Measurements from ENCODE around the gene OIT3.

DNA sequence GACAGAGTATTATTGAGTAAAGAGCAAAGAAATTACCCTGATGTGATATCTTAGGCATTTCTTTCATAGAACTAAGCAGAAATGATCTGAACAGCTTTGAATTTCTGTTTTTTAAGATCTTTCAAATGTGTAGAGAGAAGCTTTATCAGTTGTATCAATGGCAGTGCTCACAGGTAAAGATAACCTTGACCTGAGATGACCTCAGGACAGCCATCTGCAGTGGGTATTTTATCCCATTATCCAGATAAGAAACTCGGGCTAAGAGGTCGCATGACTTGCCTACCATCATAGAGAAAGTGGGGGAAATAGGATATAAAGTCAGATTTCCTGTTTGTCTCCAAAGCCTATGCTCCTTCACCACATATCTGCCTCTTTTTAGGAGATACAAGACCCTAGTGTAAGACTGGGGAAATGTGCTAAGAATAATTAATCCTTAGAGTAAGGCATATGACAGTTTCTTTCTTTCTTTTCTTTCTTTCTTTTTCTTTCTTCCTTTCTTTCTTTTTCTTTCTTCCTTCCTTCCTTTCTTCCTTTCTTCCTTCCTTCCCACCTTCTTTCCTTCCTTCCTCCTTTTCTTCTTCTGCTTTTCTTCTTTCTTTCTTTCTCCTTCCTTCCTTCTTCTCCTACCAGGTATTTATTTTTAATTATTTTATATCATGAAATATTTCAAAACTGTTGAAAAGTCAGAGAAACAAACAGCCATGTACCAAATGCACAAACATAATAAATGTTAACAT lies 50.1 kb downstream of the OIT3 start:
- TF ChIP-seq, protein P1, sequence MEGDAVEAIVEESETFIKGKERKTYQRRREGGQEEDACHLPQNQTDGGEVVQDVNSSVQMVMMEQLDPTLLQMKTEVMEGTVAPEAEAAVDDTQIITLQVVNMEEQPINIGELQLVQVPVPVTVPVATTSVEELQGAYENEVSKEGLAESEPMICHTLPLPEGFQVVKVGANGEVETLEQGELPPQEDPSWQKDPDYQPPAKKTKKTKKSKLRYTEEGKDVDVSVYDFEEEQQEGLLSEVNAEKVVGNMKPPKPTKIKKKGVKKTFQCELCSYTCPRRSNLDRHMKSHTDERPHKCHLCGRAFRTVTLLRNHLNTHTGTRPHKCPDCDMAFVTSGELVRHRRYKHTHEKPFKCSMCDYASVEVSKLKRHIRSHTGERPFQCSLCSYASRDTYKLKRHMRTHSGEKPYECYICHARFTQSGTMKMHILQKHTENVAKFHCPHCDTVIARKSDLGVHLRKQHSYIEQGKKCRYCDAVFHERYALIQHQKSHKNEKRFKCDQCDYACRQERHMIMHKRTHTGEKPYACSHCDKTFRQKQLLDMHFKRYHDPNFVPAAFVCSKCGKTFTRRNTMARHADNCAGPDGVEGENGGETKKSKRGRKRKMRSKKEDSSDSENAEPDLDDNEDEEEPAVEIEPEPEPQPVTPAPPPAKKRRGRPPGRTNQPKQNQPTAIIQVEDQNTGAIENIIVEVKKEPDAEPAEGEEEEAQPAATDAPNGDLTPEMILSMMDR (IDR thresholded peaks at IDR 0.05), result no peak
- no peak for TF ChIP-seq POLR2AphosphoS5 (IDR thresholded peaks at IDR 0.05; ENCODE audit: low read depth, low read length)
- TF ChIP-seq, protein P2, sequence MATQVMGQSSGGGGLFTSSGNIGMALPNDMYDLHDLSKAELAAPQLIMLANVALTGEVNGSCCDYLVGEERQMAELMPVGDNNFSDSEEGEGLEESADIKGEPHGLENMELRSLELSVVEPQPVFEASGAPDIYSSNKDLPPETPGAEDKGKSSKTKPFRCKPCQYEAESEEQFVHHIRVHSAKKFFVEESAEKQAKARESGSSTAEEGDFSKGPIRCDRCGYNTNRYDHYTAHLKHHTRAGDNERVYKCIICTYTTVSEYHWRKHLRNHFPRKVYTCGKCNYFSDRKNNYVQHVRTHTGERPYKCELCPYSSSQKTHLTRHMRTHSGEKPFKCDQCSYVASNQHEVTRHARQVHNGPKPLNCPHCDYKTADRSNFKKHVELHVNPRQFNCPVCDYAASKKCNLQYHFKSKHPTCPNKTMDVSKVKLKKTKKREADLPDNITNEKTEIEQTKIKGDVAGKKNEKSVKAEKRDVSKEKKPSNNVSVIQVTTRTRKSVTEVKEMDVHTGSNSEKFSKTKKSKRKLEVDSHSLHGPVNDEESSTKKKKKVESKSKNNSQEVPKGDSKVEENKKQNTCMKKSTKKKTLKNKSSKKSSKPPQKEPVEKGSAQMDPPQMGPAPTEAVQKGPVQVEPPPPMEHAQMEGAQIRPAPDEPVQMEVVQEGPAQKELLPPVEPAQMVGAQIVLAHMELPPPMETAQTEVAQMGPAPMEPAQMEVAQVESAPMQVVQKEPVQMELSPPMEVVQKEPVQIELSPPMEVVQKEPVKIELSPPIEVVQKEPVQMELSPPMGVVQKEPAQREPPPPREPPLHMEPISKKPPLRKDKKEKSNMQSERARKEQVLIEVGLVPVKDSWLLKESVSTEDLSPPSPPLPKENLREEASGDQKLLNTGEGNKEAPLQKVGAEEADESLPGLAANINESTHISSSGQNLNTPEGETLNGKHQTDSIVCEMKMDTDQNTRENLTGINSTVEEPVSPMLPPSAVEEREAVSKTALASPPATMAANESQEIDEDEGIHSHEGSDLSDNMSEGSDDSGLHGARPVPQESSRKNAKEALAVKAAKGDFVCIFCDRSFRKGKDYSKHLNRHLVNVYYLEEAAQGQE (IDR thresholded peaks at IDR 0.05; ENCODE audit: insufficient read depth in 1 of 2, low read depth in 2 of 2, low read length in 1 of 2), result no peak
